ENCODE measurements around the gene LPAR3.

GRCh38 chr1:84803604-84804003 is 89.4 kb downstream of the LPAR3 start:
- TF ChIP-seq CHD2 (IDR thresholded peaks at IDR 0.05; ENCODE audit: low read length, partially characterized antibody) (no peak), CTCF (IDR thresholded peaks at IDR 0.05) (no peak), MAX (IDR thresholded peaks at IDR 0.05; ENCODE audit: low read depth) (no peak), RAD21 (IDR thresholded peaks at IDR 0.05; ENCODE audit: low read length) (no peak), SIN3A (IDR thresholded peaks at IDR 0.05; ENCODE audit: borderline replicate concordance, low read depth, low read length) (no peak), GABPA (IDR thresholded peaks at IDR 0.05; ENCODE audit: low read depth) (no peak), EP300 (IDR thresholded peaks at IDR 0.05; ENCODE audit: borderline replicate concordance in 1 of 2, low read depth in 1 of 2, low read length in 1 of 2) (no peak), EZH2phosphoT487 (IDR thresholded peaks at IDR 0.05; ENCODE audit: borderline replicate concordance, low read depth) (no peak)
- TF ChIP-seq, protein P1, sequence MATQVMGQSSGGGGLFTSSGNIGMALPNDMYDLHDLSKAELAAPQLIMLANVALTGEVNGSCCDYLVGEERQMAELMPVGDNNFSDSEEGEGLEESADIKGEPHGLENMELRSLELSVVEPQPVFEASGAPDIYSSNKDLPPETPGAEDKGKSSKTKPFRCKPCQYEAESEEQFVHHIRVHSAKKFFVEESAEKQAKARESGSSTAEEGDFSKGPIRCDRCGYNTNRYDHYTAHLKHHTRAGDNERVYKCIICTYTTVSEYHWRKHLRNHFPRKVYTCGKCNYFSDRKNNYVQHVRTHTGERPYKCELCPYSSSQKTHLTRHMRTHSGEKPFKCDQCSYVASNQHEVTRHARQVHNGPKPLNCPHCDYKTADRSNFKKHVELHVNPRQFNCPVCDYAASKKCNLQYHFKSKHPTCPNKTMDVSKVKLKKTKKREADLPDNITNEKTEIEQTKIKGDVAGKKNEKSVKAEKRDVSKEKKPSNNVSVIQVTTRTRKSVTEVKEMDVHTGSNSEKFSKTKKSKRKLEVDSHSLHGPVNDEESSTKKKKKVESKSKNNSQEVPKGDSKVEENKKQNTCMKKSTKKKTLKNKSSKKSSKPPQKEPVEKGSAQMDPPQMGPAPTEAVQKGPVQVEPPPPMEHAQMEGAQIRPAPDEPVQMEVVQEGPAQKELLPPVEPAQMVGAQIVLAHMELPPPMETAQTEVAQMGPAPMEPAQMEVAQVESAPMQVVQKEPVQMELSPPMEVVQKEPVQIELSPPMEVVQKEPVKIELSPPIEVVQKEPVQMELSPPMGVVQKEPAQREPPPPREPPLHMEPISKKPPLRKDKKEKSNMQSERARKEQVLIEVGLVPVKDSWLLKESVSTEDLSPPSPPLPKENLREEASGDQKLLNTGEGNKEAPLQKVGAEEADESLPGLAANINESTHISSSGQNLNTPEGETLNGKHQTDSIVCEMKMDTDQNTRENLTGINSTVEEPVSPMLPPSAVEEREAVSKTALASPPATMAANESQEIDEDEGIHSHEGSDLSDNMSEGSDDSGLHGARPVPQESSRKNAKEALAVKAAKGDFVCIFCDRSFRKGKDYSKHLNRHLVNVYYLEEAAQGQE (IDR thresholded peaks at IDR 0.05; ENCODE audit: low read depth, low read length) = no peak
- TF ChIP-seq, protein P2, sequence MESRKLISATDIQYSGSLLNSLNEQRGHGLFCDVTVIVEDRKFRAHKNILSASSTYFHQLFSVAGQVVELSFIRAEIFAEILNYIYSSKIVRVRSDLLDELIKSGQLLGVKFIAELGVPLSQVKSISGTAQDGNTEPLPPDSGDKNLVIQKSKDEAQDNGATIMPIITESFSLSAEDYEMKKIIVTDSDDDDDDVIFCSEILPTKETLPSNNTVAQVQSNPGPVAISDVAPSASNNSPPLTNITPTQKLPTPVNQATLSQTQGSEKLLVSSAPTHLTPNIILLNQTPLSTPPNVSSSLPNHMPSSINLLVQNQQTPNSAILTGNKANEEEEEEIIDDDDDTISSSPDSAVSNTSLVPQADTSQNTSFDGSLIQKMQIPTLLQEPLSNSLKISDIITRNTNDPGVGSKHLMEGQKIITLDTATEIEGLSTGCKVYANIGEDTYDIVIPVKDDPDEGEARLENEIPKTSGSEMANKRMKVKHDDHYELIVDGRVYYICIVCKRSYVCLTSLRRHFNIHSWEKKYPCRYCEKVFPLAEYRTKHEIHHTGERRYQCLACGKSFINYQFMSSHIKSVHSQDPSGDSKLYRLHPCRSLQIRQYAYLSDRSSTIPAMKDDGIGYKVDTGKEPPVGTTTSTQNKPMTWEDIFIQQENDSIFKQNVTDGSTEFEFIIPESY (IDR thresholded peaks at IDR 0.05; ENCODE audit: borderline replicate concordance, low read depth) = no peak

Data from SK-N-SH (cell line).